ENCODE results near the gene DDX46.
"Not testable (repeated sequence)": the region's sequence is repeated elsewhere in the genome, so short reads cannot be mapped to it uniquely, and the experiment has no call there.

DDX46 gene

DNA sequence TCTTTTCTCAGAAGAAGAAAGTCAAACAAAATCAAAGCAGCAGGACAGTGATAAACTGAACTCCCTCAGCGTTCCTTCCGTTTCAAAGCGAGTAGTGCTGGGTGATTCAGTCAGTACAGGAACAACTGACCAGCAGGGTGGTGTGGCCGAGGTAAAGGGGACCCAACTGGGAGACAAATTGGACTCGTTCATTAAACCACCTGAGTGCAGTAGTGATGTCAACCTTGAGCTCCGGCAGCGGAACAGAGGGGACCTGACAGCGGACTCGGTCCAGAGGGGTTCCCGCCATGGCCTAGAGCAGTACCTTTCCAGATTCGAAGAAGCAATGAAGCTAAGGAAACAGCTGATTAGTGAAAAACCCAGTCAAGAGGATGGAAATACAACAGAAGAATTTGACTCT, 17.5 kb upstream of the DDX46 start:
- DNase-seq = no peak
- H3K27ac ChIP-seq = no peak overlapping the region
- intact Hi-C loops (cut with DNase I; ENCODE audit: low total_unique reads) = no loop called here

DNA sequence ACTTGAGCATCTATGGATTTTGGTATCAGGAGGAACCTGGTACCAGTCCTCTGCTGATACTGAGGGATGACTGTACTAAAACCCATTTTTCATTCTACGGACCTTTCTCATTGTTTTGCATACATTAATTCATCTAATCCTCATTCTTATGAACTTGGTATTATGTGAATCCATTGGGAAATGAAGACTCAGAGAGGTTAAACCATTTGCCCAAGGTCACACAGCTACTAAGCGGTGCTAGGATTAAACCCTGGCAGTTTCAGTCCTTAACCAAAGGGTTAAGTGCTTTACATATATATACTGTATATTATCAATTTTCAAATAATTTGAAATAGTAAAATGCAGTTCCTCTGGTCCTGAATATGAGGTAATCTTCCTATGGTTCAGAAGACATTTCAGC, 16.4 kb upstream of the DDX46 start:
- no peaks in the 10 kb centered on the region for H3K9me3 ChIP-seq
- peaks cover 5 to 13% (median 7%) of the 10 kb centered on the region in 3 donors for H3K36me3 ChIP-seq
- TF ChIP-seq, protein P1, sequence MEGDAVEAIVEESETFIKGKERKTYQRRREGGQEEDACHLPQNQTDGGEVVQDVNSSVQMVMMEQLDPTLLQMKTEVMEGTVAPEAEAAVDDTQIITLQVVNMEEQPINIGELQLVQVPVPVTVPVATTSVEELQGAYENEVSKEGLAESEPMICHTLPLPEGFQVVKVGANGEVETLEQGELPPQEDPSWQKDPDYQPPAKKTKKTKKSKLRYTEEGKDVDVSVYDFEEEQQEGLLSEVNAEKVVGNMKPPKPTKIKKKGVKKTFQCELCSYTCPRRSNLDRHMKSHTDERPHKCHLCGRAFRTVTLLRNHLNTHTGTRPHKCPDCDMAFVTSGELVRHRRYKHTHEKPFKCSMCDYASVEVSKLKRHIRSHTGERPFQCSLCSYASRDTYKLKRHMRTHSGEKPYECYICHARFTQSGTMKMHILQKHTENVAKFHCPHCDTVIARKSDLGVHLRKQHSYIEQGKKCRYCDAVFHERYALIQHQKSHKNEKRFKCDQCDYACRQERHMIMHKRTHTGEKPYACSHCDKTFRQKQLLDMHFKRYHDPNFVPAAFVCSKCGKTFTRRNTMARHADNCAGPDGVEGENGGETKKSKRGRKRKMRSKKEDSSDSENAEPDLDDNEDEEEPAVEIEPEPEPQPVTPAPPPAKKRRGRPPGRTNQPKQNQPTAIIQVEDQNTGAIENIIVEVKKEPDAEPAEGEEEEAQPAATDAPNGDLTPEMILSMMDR (IDR thresholded peaks at IDR 0.05) = no peak

More for the DNA sequence above, 17.5 kb upstream of the DDX46 start:
- H3K9me3 ChIP-seq = no peaks in the 10 kb centered on the region
- peaks cover 0 to 25% (median 18%) of the 10 kb centered on the region in 4 donors for H3K4me1 ChIP-seq
- TF ChIP-seq, protein P1 (IDR thresholded peaks at IDR 0.05) = no peak
- no peak overlapping the region for H3K4me3 ChIP-seq
- H3K36me3 ChIP-seq = peaks cover 5 to 13% (median 7%) of the 10 kb centered on the region in 3 donors
- no peaks in the 10 kb centered on the region for H3K27me3 ChIP-seq

DNA sequence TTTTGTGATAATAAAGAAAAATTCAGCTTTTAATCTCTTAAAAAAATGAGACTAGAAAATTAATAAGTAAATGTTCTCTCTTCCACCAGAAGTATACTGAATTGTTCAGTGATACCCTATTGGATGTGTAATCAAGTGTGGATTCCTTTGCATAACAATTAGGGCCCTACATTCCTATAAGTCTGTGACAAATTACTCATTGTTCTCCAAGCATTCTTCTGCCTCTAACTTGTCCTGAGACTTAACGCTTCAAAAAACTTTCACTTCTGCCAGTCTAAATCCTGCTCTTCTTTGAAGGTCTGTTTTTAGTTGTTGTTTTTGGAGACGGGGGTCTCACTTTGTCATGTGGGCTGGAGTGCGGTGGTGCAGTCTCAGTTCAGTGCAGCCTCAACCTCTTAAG, 9.2 kb upstream of the DDX46 start:
- H3K4me1 ChIP-seq = no peaks in the 10 kb centered on the region
- no peak for DNase-seq
- H3K4me3 ChIP-seq = no peak overlapping the region
- H3K36me3 ChIP-seq = peaks cover 15 to 46% (median 23%) of the 10 kb centered on the region in 3 donors
- no peak overlapping the region for H3K27ac ChIP-seq
- no peaks in the 10 kb centered on the region for H3K27me3 ChIP-seq
- intact Hi-C loops (cut with DNase I; ENCODE audit: low total_unique reads) = no loop called here
- TF ChIP-seq, protein P1 (IDR thresholded peaks at IDR 0.05) = no peak
- H3K9me3 ChIP-seq = no peaks in the 10 kb centered on the region

More for the DNA sequence above, 16.4 kb upstream of the DDX46 start:
- no peak for DNase-seq
- Histone ChIP-seq H3K27ac (no peak overlapping the region), H3K4me1 (peaks cover 0 to 23% (median 17%) of the 10 kb centered on the region in 4 donors), H3K4me3 (no peak overlapping the region), H3K27me3 (no peaks in the 10 kb centered on the region)
- intact Hi-C loops (cut with DNase I; ENCODE audit: low total_unique reads) = no loop called here

DNA sequence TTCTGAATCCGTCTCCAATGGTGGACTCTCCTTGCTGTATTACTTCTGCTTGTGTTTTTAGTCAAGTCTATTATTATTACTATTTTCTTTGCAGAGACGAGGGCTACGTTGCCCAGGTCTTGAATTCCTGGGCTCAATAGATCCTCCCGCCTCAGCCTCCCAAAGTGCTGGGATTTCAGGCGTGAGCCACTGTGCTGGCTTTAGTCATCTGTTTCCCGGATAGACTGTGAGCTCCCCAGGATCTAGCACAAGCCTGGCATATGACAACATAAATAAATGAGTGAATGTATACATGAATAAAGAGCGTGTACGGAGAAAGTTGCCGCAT, 439 bp upstream of the DDX46 start:
- Histone ChIP-seq H3K4me1 (peaks cover 0 to 28% (median 20%) of the 10 kb centered on the region in 4 donors), H3K27me3 (no peaks in the 10 kb centered on the region), H3K4me3 (peak overlapping the region; percentile 83 to 91), H3K9me3 (no peaks in the 10 kb centered on the region), H3K27ac (peak overlapping the region; percentile 69 to 79), H3K36me3 (no peaks in the 10 kb centered on the region)
- TF ChIP-seq, protein P1 (IDR thresholded peaks at IDR 0.05) = no peak
- DNase-seq = no peak
- intact Hi-C loops (cut with DNase I; ENCODE audit: low total_unique reads) = loop anchor here (2.0 kb wide), 1 partner anchor 19 kb away; the partner anchor contains the start of gene CAMLG

DNA sequence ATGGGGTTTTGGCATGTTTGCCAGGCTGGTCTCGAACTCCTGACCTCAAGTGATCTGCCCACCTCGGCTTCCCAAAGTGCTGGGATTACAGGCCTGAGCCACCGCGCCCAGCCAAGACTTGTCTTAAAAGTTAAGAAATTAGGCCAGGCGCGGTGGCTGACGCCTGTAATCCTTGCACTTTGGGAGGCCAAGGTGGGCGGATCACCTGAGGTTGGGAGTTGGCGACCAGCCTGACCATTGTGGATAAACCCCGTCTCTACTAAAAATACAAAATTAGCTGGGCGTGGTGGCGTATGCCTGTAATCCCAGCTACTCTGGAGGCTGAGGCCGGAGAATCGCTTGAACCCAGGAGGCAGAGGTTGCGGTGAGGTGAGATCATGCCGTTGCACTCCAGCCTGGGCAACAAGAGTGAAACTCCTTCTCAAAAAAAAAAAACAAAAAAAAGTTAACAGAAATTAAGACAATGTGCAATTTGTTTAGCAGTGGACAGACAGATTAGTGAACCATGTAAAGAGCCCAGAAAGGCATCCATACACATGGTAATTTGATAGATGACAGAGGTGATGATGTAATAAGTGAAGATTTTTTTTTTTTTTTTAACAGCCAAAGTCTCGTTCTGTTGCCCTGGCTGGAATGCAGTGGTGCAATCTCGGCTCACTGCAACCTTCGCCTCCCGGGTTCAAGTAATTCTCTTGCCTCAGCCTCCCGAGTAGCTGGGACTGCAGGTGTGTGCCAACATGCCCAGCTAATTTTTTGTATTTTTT, 9.1 kb downstream of the DDX46 start:
- DNase-seq; H3K27ac ChIP-seq; H3K9me3 ChIP-seq; H3K4me3 ChIP-seq; H3K27me3 ChIP-seq; H3K4me1 ChIP-seq; intact Hi-C loops (cut with DNase I; ENCODE audit: low total_unique reads): not testable (repeated sequence)
- peaks cover 72 to 90% (median 81%) of the 10 kb centered on the region in 3 donors for H3K36me3 ChIP-seq

DNA sequence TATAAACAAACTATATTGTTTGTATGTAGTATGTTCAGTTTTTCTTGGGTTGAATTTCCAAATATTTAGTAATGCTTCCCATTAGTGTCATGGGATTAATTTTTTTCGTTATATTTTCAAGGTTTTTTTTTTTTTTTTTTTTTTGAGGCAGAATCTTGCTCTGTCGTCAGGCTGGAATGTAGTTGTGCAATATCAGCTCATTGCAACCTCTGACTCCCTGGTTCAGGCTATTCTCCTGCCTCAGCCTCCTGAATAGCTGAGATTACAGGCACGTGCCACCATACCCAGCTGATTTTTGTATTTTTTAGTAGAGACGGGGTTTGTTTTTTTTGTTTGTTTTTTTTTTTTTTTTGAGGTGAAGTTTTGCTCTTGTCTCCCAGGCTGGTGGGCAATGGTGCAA, 10.6 kb downstream of the DDX46 start:
- intact Hi-C loops (cut with DNase I; ENCODE audit: low total_unique reads) = no loop called here

More for the DNA sequence above, 10.6 kb downstream of the DDX46 start:
- Histone ChIP-seq H3K36me3 (peaks cover 82 to 97% (median 88%) of the 10 kb centered on the region in 3 donors), H3K27ac (no peak overlapping the region), H3K4me3 (no peak overlapping the region), H3K9me3 (no peaks in the 10 kb centered on the region), H3K4me1 (no peaks in the 10 kb centered on the region), H3K27me3 (no peaks in the 10 kb centered on the region)
- TF ChIP-seq, protein P1 (IDR thresholded peaks at IDR 0.05) = no peak
- DNase-seq = no peak

Measured in tibial artery (tissue), 4 donors.